ENCODE results near the gene KCTD19. TPM values are rescaled to one million over a fixed set of nuclear protein-coding genes. Genes with fewer than 3 reads are reported as not detected.

The KCTD19 gene
- total RNA-seq, 1 experiment from 2014 or later = 5.7 TPM

Other genes starting within 250 kb of the KCTD19 start
- 10.3 and 12.0 TPM in 2 replicates for gene PHAF1, start 216.8 kb downstream of the KCTD19 start, total RNA-seq (2014; rRNA removed; shearing (Covaris generic); ENCODE audit: low replicate concordance)
- 1.1 and 3.3 TPM in 2 replicates for gene B3GNT9, start 175.7 kb downstream of the KCTD19 start, total RNA-seq (2014; rRNA removed; shearing (Covaris generic); ENCODE audit: low replicate concordance)
- gene TRADD, start 166.8 kb downstream of the KCTD19 start, total RNA-seq (2014; rRNA removed; shearing (Covaris generic); ENCODE audit: low replicate concordance) = 58.8 and 77.6 TPM in 2 replicates
- 19.4 and 26.5 TPM in 2 replicates for gene FBXL8, start 166.8 kb downstream of the KCTD19 start, total RNA-seq (2014; rRNA removed; shearing (Covaris generic); ENCODE audit: low replicate concordance)
- gene HSF4, start 162.0 kb downstream of the KCTD19 start, total RNA-seq (2014; rRNA removed; shearing (Covaris generic); ENCODE audit: low replicate concordance) = 16.5 and 25.6 TPM in 2 replicates
- 114 and 120 TPM in 2 replicates for gene NOL3, start 156.2 kb downstream of the KCTD19 start, total RNA-seq (2014; rRNA removed; shearing (Covaris generic); ENCODE audit: low replicate concordance)
- gene MATCAP1, start 142.8 kb downstream of the KCTD19 start, total RNA-seq (2014; rRNA removed; shearing (Covaris generic); ENCODE audit: low replicate concordance) = 10.1 and 25.8 TPM in 2 replicates
- not detected in 2 replicates for gene EXOC3L1, start 136.6 kb downstream of the KCTD19 start, total RNA-seq (2014; rRNA removed; shearing (Covaris generic); ENCODE audit: low replicate concordance)
- 58.8 and 91.2 TPM in 2 replicates for gene E2F4, start 134.6 kb downstream of the KCTD19 start, total RNA-seq (2014; rRNA removed; shearing (Covaris generic); ENCODE audit: low replicate concordance)
- gene ELMO3, start 127.6 kb downstream of the KCTD19 start, total RNA-seq (2014; rRNA removed; shearing (Covaris generic); ENCODE audit: low replicate concordance) = 1.5 and 1.9 TPM in 2 replicates
- 75.8 and 97.1 TPM in 2 replicates for gene TMEM208, start 99.6 kb downstream of the KCTD19 start, total RNA-seq (2014; rRNA removed; shearing (Covaris generic); ENCODE audit: low replicate concordance)
- gene FHOD1, start 79.3 kb downstream of the KCTD19 start, total RNA-seq (2014; rRNA removed; shearing (Covaris generic); ENCODE audit: low replicate concordance) = 4.1 and 6.2 TPM in 2 replicates
- gene SLC9A5, start 77.8 kb downstream of the KCTD19 start, total RNA-seq (2014; rRNA removed; shearing (Covaris generic); ENCODE audit: low replicate concordance) = not detected in 2 replicates
- gene PLEKHG4, start 47.2 kb downstream of the KCTD19 start, total RNA-seq (2014; rRNA removed; shearing (Covaris generic); ENCODE audit: low replicate concordance) = 20.5 and 21.2 TPM in 2 replicates
- gene LRRC36, start 74 bp upstream of the KCTD19 start, total RNA-seq (2014; rRNA removed; shearing (Covaris generic); ENCODE audit: low replicate concordance) = 0.37 TPM in 1 of 2 replicates, not detected in the other
- 4.6 and 22.3 TPM in 2 replicates for gene TPPP3, start 66.8 kb upstream of the KCTD19 start, total RNA-seq (2014; rRNA removed; shearing (Covaris generic); ENCODE audit: low replicate concordance)
- 6.3 and 13.5 TPM in 2 replicates for gene ZDHHC1, start 89.7 kb upstream of the KCTD19 start, total RNA-seq (2014; rRNA removed; shearing (Covaris generic); ENCODE audit: low replicate concordance)
- gene HSD11B2, start 104.4 kb upstream of the KCTD19 start, total RNA-seq (2014; rRNA removed; shearing (Covaris generic); ENCODE audit: low replicate concordance) = not detected in 2 replicates
- 39.7 and 71.5 TPM in 2 replicates for gene ATP6V0D1, start 154.4 kb upstream of the KCTD19 start, total RNA-seq (2014; rRNA removed; shearing (Covaris generic); ENCODE audit: low replicate concordance)
- gene AGRP, start 156.8 kb upstream of the KCTD19 start, total RNA-seq (2014; rRNA removed; shearing (Covaris generic); ENCODE audit: low replicate concordance) = not detected in 2 replicates
- 3.4 and 11.0 TPM in 2 replicates for gene RIPOR1, start 202.1 kb upstream of the KCTD19 start, total RNA-seq (2014; rRNA removed; shearing (Covaris generic); ENCODE audit: low replicate concordance)
- 32.1 and 34.5 TPM in 2 replicates for gene CTCF, start 235.8 kb upstream of the KCTD19 start, total RNA-seq (2014; rRNA removed; shearing (Covaris generic); ENCODE audit: low replicate concordance)